Measurements from ENCODE around the gene NEDD9. TPM values are rescaled to one million over a fixed set of nuclear protein-coding genes. Genes with fewer than 3 reads are reported as not detected.

The NEDD9 gene
- total and polyA plus RNA-seq, 4 donors, result 7.5 to 16.8 (median 11.7) TPM

GRCh38 chr6:11230158-11231107, 2.0 kb downstream of the NEDD9 start:
- no peak for DNase-seq (ENCODE audit: low spot score)
- Histone ChIP-seq H3K27me3 (ENCODE audit: control insufficient read depth in 4 of 4, insufficient read depth in 4 of 4, low read length in 3 of 4) (no peaks in the 10 kb centered on the region), H3K9me3 (ENCODE audit: control insufficient read depth in 4 of 4, low read length in 3 of 4) (no peaks in the 10 kb centered on the region), H3K36me3 (ENCODE audit: control insufficient read depth in 4 of 4, insufficient read depth in 3 of 4, low read depth in 1 of 4, low read length in 3 of 4) (no peaks in the 10 kb centered on the region), H3K27ac (ENCODE audit: low read depth in 1 of 2, low read length in 2 of 2) (peak overlapping the region; percentile 39 to 74), H3K9ac (ENCODE audit: low read depth in 1 of 2, low read length in 2 of 2) (peak overlapping the region; percentile 26 to 96), H3K4me3 (ENCODE audit: low read depth in 1 of 3, low read length in 3 of 3) (peak overlapping the region in 2 of 3 donors; percentile 64 to 84), H3K4me1 (ENCODE audit: control insufficient read depth in 4 of 4, insufficient read depth in 4 of 4, low read length in 3 of 4) (peaks cover 0 to 15% (median 5%) of the 10 kb centered on the region in 4 donors)
- whole genome bisulfite sequencing, result 66% methylated on average over 9 of the region's 9 CpGs
- TF ChIP-seq RAD21 (IDR thresholded peaks at IDR 0.05), result no peak
- TF ChIP-seq MAX (IDR thresholded peaks at IDR 0.05), result no peak
- TF ChIP-seq HNF4G (IDR thresholded peaks at IDR 0.05), result no peak
- no peak for TF ChIP-seq NR2F2 (IDR thresholded peaks at IDR 0.05)
- no peak for TF ChIP-seq RXRA (IDR thresholded peaks at IDR 0.05)

GRCh38 chr6:11229655-11230046, 2.8 kb downstream of the NEDD9 start:
- H3K4me3 ChIP-seq (ENCODE audit: low read depth in 1 of 3, low read length in 3 of 3), result peak overlapping the region in 2 of 3 donors; percentile 13 to 64
- H3K4me1 ChIP-seq (ENCODE audit: control insufficient read depth in 4 of 4, insufficient read depth in 4 of 4, low read length in 3 of 4), result peaks cover 0 to 15% (median 5%) of the 10 kb centered on the region in 4 donors
- H3K36me3 ChIP-seq (ENCODE audit: control insufficient read depth in 4 of 4, insufficient read depth in 3 of 4, low read depth in 1 of 4, low read length in 3 of 4), result no peaks in the 10 kb centered on the region
- no peak for TF ChIP-seq YY1 (IDR thresholded peaks at IDR 0.05)
- no peak for TF ChIP-seq GABPA (IDR thresholded peaks at IDR 0.05 in 1 of 2, conservative IDR thresholded peaks at IDR 0.05 in 1 of 2)
- no peak for TF ChIP-seq RAD21 (IDR thresholded peaks at IDR 0.05)
- TF ChIP-seq CTCF (IDR thresholded peaks at IDR 0.05; ENCODE audit: low read depth, low read length, missing input control), result no peak
- no peak for TF ChIP-seq MAX (IDR thresholded peaks at IDR 0.05)
- no peak for TF ChIP-seq RXRA (IDR thresholded peaks at IDR 0.05)
- TF ChIP-seq HNF4A (conservative IDR thresholded peaks at IDR 0.05), result no peak
- TF ChIP-seq FOXA2 (IDR thresholded peaks at IDR 0.05), result no peak
- no peak for TF ChIP-seq SP1 (IDR thresholded peaks at IDR 0.05)
- TF ChIP-seq ZBTB33 (IDR thresholded peaks at IDR 0.05), result no peak
- TF ChIP-seq TAF1 (conservative IDR thresholded peaks at IDR 0.05), result no peak
- no peak for TF ChIP-seq HNF4G (IDR thresholded peaks at IDR 0.05)
- TF ChIP-seq FOXA1 (IDR thresholded peaks at IDR 0.05), result no peak
- no peak for TF ChIP-seq EGR1 (IDR thresholded peaks at IDR 0.05; ENCODE audit: low read depth in 2 of 2)
- H3K9ac ChIP-seq (ENCODE audit: low read depth in 1 of 2, low read length in 2 of 2), result peak overlapping the region in 1 of 2 donors; percentile 2
- 71% methylated on average over 5 of the region's 5 CpGs for WGBS
- H3K9me3 ChIP-seq (ENCODE audit: control insufficient read depth in 4 of 4, low read length in 3 of 4), result no peaks in the 10 kb centered on the region
- no peak for DNase-seq (ENCODE audit: low spot score)
- H3K27me3 ChIP-seq (ENCODE audit: control insufficient read depth in 4 of 4, insufficient read depth in 4 of 4, low read length in 3 of 4), result no peaks in the 10 kb centered on the region
- H3K27ac ChIP-seq (ENCODE audit: low read depth in 1 of 2, low read length in 2 of 2), result peak overlapping the region in 1 of 2 donors; percentile 39

All from liver (tissue), 9 donors.